Measurements from ENCODE around the gene TRMU. TPM values are rescaled to one million over a fixed set of nuclear protein-coding genes. Genes with fewer than 3 reads are reported as not detected.

Gene TRMU
- total RNA-seq, 1 donor from 2014 or later: 27.3 TPM

DNA sequence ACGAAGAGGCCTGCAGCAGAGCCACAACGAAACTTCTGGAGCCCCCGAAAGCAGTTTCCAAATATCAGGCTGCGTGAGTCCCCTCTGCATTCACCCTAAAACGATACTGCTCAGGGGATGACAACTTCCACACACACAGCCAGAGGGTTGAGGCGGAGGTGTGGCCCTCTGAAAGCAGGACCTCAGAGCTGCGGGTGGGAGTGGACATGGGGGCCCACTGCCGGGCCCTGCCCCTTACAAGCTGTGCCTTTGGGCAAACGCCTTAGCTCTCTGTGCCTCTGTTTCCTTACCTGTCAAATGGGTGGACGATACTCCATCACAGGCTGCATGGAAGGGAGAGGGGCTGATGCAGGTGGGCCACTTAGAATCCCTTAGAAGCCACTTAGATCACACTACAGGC lies 53.1 kb downstream of the TRMU start:
- H3K27ac Mint-ChIP-seq (ENCODE audit: unreplicated experiment): no peak overlapping the region
- TF ChIP-seq, protein P1, sequence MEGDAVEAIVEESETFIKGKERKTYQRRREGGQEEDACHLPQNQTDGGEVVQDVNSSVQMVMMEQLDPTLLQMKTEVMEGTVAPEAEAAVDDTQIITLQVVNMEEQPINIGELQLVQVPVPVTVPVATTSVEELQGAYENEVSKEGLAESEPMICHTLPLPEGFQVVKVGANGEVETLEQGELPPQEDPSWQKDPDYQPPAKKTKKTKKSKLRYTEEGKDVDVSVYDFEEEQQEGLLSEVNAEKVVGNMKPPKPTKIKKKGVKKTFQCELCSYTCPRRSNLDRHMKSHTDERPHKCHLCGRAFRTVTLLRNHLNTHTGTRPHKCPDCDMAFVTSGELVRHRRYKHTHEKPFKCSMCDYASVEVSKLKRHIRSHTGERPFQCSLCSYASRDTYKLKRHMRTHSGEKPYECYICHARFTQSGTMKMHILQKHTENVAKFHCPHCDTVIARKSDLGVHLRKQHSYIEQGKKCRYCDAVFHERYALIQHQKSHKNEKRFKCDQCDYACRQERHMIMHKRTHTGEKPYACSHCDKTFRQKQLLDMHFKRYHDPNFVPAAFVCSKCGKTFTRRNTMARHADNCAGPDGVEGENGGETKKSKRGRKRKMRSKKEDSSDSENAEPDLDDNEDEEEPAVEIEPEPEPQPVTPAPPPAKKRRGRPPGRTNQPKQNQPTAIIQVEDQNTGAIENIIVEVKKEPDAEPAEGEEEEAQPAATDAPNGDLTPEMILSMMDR (IDR thresholded peaks at IDR 0.05): no peak
- peaks cover 2% of the 10 kb centered on the region for H3K36me3 Mint-ChIP-seq (ENCODE audit: low read depth)
- H3K4me1 Mint-ChIP-seq (ENCODE audit: low read depth): peaks cover 17% of the 10 kb centered on the region
- H3K4me3 Mint-ChIP-seq (ENCODE audit: unreplicated experiment): no peak overlapping the region
- no peaks in the 10 kb centered on the region for H3K27me3 Mint-ChIP-seq (ENCODE audit: low read depth)
- peak; percentile 59 for DNase-seq (ENCODE audit: low spot score)
- H3K9me3 Mint-ChIP-seq (ENCODE audit: low read depth): no peaks in the 10 kb centered on the region

DNA sequence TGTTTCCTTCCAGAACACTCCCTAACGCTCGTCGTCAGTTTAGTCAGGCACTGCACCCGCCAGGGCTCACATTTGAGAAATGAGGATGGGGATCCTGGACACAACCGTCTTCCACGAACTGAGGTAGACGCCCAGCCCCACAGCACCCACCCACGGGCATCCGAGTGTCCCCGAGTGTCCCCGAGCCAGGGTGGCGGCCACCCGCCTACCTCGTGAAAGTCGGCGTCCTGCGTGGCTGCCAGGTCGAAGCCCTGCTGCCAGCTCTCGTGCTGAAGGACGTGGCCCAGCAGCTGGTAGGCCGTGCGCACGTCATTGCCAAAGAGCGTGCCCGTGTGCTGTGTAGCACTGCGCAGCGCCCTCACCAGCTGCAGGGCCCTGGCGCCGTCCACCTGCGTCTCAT lies 53.6 kb downstream of the TRMU start:
- H3K4me3 Mint-ChIP-seq (ENCODE audit: unreplicated experiment): no peak overlapping the region
- peaks cover 17% of the 10 kb centered on the region for H3K4me1 Mint-ChIP-seq (ENCODE audit: low read depth)
- no peaks in the 10 kb centered on the region for H3K9me3 Mint-ChIP-seq (ENCODE audit: low read depth)
- peak; percentile 91 for DNase-seq (ENCODE audit: low spot score)
- no peak overlapping the region for H3K27ac Mint-ChIP-seq (ENCODE audit: unreplicated experiment)
- H3K36me3 Mint-ChIP-seq (ENCODE audit: low read depth): peaks cover 4% of the 10 kb centered on the region
- TF ChIP-seq, protein P1 (IDR thresholded peaks at IDR 0.05): no peak
- H3K27me3 Mint-ChIP-seq (ENCODE audit: low read depth): no peaks in the 10 kb centered on the region

DNA sequence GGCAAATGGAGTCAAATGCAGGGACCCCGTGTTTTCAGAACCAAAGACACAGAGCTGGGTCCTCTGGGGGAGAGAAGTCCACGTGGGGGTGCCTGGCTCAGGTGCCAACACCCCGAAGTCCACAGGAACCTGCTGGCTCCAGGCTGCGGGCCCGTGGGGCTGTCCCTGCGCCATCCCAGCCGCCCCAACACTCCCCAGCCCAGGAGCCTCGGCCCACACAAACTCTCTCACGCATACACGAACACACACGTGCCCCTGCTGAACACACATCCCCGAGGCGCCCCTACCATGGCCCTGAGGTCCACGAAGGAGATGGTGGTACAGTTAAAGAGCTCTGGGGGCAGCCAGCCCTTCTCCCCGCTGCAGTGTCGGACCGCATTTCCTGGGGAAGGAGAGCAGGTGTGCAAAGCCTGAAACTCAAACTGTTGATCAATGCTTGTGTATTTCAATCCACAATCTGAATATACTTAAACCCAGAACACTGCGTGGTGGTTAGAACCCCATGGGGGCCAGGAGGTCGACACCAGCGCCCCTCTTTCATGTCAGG lies 54.7 kb downstream of the TRMU start:
- Mint-ChIP-seq H3K4me1 (ENCODE audit: low read depth) (peaks cover 17% of the 10 kb centered on the region), H3K27me3 (ENCODE audit: low read depth) (no peaks in the 10 kb centered on the region), H3K36me3 (ENCODE audit: low read depth) (peaks cover 4% of the 10 kb centered on the region), H3K27ac (ENCODE audit: unreplicated experiment) (peak overlapping the region; percentile 96), H3K4me3 (ENCODE audit: unreplicated experiment) (peak overlapping the region; percentile 64), H3K9me3 (ENCODE audit: low read depth) (no peaks in the 10 kb centered on the region)
- DNase-seq (ENCODE audit: low spot score): peak; percentile 83
- TF ChIP-seq, protein P1 (IDR thresholded peaks at IDR 0.05): no peak

DNA sequence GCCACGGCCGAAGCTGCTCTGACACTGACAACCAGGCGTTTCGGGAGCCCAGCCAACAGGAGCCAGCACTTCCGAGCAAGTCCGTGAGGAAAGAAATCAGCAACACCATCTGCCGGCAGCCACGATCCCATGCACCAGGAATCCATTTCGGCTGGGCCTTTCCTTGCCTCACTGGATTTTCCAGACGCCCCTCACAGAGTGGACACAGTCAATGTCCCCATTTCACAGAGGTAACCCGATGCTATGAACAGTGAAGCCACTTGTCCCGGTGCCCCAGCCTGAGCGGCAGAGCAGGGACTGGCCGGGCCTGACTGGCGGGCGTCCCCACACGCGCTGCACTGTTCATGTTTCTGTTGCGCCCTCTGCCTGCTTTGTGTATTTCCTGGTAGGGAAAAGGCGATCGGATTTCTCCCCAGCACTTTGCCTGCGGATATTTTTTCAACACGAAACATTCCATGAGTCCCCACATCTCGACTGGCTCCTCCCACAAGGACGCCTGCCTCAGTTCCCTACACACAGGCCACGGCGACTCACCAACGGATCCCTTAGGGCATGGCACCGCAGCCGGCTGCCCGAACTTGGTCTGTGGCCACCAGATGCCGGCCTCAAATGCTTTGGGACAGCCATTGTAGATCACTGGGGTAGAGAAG lies 55.3 kb downstream of the TRMU start:
- TF ChIP-seq, protein P1 (IDR thresholded peaks at IDR 0.05): peak; percentile 84
- DNase-seq (ENCODE audit: low spot score): peak; percentile 73
- peaks cover 4% of the 10 kb centered on the region for H3K36me3 Mint-ChIP-seq (ENCODE audit: low read depth)
- peak overlapping the region; percentile 96 for H3K27ac Mint-ChIP-seq (ENCODE audit: unreplicated experiment)
- H3K4me1 Mint-ChIP-seq (ENCODE audit: low read depth): peaks cover 17% of the 10 kb centered on the region
- no peaks in the 10 kb centered on the region for H3K9me3 Mint-ChIP-seq (ENCODE audit: low read depth)
- H3K27me3 Mint-ChIP-seq (ENCODE audit: low read depth): no peaks in the 10 kb centered on the region
- H3K4me3 Mint-ChIP-seq (ENCODE audit: unreplicated experiment): peak overlapping the region; percentile 64

DNA sequence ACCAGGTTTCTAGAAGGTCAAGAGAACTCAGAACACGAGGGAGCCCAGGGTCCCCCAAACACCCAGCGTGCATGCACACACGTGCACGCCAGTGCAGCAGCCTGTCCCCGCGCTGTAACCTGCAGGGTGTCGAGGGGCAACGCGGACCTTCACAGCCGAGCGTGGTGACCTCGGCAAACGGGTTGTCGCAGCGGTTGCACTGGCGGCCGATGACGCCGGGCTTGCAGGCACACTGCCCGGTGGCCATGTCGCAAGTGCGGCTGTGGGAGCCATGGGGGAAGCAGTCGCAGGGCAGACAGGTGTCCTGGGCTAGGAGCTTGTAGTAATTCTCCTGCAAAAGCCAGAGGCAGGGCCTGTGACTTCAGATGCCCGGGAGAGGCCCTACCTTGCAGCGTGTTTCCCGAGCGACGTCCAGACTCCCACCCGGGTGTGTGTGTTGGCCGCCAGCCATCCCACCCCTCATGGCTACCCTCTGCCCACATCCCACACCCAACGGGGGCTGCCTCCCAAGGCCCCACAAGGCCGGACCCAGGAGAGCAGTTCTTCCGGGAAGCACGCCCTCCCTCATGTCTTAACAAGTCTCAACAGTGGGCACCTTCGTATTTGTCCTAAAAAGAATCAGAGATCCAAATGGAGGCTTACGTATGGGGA lies 56.1 kb downstream of the TRMU start:
- no peak for DNase-seq (ENCODE audit: low spot score)
- H3K27ac Mint-ChIP-seq (ENCODE audit: unreplicated experiment): no peak overlapping the region
- no peak overlapping the region for H3K4me3 Mint-ChIP-seq (ENCODE audit: unreplicated experiment)
- TF ChIP-seq, protein P1 (IDR thresholded peaks at IDR 0.05): no peak
- no peaks in the 10 kb centered on the region for H3K27me3 Mint-ChIP-seq (ENCODE audit: low read depth)
- H3K36me3 Mint-ChIP-seq (ENCODE audit: low read depth): peaks cover 5% of the 10 kb centered on the region
- H3K4me1 Mint-ChIP-seq (ENCODE audit: low read depth): peaks cover 17% of the 10 kb centered on the region
- no peaks in the 10 kb centered on the region for H3K9me3 Mint-ChIP-seq (ENCODE audit: low read depth)
